Esophagus squamous epithelium (tissue), 5 donors: Measurements from ENCODE around the gene AP1S3. TPM values are rescaled to one million over a fixed set of nuclear protein-coding genes. Genes with fewer than 3 reads are reported as not detected.
"Not testable (repeated sequence)": the region's sequence is repeated elsewhere in the genome, so short reads cannot be mapped to it uniquely, and the experiment has no call there.

ENCODE experiments used
- DNase-seq: peaks from one replicate; lab custom pipeline; 2025; lab: John Stamatoyannopoulos, UW
- H3K27ac ChIP-seq, 4 donors: fragments of 200-600 bp; sonication (generic); one replicate each; pipeline ENCODE4 v1.5.1; 2016 to 2019; ENCODE audit warnings: mild to moderate bottlenecking in 1 of 4
- H3K27me3 ChIP-seq, 4 donors: fragments of 200-600 bp; sonication (generic); 1 replicate in 3 of 4; 2 replicates in 1 of 4; pipeline versions ENCODE4 v1.5.1 to v1.6.0; 2017 to 2021; ENCODE audit warnings: antibody characterized with exemption in 1 of 4
- H3K36me3 ChIP-seq, 3 donors: fragments of 200-600 bp; sonication (generic); one replicate each; pipeline ENCODE4 v1.5.1; 2016 to 2019
- H3K4me1 ChIP-seq, 3 donors: fragments of 200-600 bp; sonication (generic); one replicate each; pipeline ENCODE4 v1.5.1; 2017 to 2019
- H3K4me3 ChIP-seq, 4 donors: fragments of 200-600 bp; sonication (generic); 1 replicate in 3 of 4; 2 replicates in 1 of 4; pipeline ENCODE4 v1.5.1; 2016 to 2019; ENCODE audit warnings: mild to moderate bottlenecking in 2 of 4, moderate library complexity in 1 of 4
- H3K9me3 ChIP-seq, 3 donors: fragments of 200-600 bp; sonication (generic); one replicate each; pipeline ENCODE4 v1.5.1; 2016 to 2019
- POLR2A ChIP-seq, 4 donors: fragments of 450-650 bp; IDR thresholded peaks; one replicate each; pipeline ENCODE4 v1.6.1; 2017; ENCODE audit warnings: antibody characterized with exemption in 4 of 4, mild to moderate bottlenecking in 4 of 4, moderate library complexity in 3 of 4
- WGBS, 2 donors: methylation state at CpG; one replicate each; pipeline ENCODE4 v1.1.5; 2018; 5-methylcytosine and 5-hydroxymethylcytosine counted together
- intact Hi-C: fragments of 100-400 bp; cut with DNase I; formaldehyde crosslinking; loops from one replicate; pipeline ENCODE4 v1.15.0; 2022
- total RNA-seq, 4 donors: library from RNA; depleted of rRNA; stranded (reverse); fragments of >200 nt; gene quantifications; one replicate each; pipeline ENCODE4 v1.1.0, GENCODE V29; 2016
- TF ChIP-seq, protein P1 (sequence below), 6 experiments: fragments of 450-650 bp in 4 of 6; fragments of 200-600 bp in 2 of 6; sonication (generic) in 2 of 6; IDR thresholded peaks; one replicate each; pipeline ENCODE4 v1.5.1; 2016 to 2019; ENCODE audit warnings: antibody characterized with exemption in 6 of 6, mild to moderate bottlenecking in 4 of 6, moderate library complexity in 4 of 6
- donor health status: DM: yes; HTN: yes; CAD: no.

AP1S3 gene
- total RNA-seq, 4 donors from 2014 or later, result 11.3 to 27.4 (median 15.6) TPM

DNA sequence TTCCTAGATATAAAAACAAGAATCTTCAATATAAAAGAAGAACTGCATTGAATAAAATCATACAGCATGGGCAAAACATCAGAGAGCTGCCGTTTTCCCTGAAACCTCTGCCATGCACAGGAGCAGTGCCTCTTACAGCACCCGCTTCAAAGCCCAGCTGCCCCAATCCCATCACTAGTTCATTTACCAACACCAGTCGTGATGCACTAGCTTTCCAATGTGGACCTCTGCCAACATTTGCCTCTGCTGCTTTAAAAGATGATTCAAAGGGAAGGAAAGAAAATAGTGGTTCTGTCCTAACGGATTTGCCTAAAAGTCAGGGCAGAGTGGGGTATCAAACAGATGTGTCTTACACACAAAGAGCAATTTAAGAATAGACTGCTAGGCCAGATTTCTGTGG lies 43.4 kb upstream of the AP1S3 start:
- no peak overlapping the region for H3K4me3 ChIP-seq
- intact Hi-C loops, result no loop called here
- H3K36me3 ChIP-seq, result peaks cover 6 to 100% (median 15%) of the 10 kb centered on the region in 3 donors
- TF ChIP-seq, protein P1, sequence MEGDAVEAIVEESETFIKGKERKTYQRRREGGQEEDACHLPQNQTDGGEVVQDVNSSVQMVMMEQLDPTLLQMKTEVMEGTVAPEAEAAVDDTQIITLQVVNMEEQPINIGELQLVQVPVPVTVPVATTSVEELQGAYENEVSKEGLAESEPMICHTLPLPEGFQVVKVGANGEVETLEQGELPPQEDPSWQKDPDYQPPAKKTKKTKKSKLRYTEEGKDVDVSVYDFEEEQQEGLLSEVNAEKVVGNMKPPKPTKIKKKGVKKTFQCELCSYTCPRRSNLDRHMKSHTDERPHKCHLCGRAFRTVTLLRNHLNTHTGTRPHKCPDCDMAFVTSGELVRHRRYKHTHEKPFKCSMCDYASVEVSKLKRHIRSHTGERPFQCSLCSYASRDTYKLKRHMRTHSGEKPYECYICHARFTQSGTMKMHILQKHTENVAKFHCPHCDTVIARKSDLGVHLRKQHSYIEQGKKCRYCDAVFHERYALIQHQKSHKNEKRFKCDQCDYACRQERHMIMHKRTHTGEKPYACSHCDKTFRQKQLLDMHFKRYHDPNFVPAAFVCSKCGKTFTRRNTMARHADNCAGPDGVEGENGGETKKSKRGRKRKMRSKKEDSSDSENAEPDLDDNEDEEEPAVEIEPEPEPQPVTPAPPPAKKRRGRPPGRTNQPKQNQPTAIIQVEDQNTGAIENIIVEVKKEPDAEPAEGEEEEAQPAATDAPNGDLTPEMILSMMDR (IDR thresholded peaks at IDR 0.05), result no peak
- no peak for TF ChIP-seq POLR2A (IDR thresholded peaks at IDR 0.05)
- no peaks in the 10 kb centered on the region for H3K9me3 ChIP-seq
- H3K27ac ChIP-seq, result no peak overlapping the region
- H3K4me1 ChIP-seq, result no peaks in the 10 kb centered on the region
- WGBS, 2 donors, result 67 to 81% methylated on average over 4 of the region's 4 CpGs
- DNase-seq, result no peak
- H3K27me3 ChIP-seq, result no peaks in the 10 kb centered on the region

DNA sequence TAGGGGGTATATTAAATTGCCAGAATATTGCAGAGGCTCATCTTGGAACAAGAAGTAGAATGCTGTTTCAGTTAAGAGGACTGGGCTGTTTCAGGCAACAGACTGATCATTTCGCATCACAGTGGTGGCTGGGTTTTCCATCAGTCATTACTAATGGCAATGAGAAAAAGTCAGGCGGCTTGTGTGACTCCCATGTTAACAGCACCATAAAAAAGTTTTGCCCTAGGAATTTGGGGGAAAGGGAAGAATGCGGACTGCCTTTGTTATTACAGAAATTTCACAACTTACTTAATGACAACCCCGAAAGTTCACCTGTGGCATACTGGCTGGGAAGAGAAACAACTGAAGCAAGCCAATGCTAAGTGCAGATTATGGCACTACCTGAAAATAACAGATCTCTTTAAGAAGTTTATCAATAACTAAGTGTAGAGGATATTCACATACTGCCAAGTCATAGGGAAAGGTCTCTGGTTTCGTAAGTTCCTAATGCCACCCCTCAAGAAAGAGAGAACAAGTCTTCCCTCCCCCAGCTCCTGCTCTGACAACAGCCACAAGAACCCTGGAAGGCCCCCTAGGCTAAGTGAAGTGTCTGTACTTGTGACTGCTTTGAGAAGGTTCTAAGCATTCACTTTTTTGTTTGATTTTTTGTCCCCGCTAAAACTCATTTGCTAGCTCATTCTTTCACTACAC lies 40.5 kb upstream of the AP1S3 start:
- TF ChIP-seq POLR2A (IDR thresholded peaks at IDR 0.05), result no peak
- TF ChIP-seq, protein P1 (IDR thresholded peaks at IDR 0.05), result no peak
- intact Hi-C loops, result no loop called here
- WGBS, 2 donors, result 71 to 78% methylated on average over 6 of the region's 6 CpGs
- Histone ChIP-seq H3K4me1 (no peaks in the 10 kb centered on the region), H3K27me3 (no peaks in the 10 kb centered on the region), H3K9me3 (no peaks in the 10 kb centered on the region), H3K27ac (no peak overlapping the region), H3K4me3 (no peak overlapping the region), H3K36me3 (peaks cover 6 to 100% (median 15%) of the 10 kb centered on the region in 3 donors)
- DNase-seq, result no peak

DNA sequence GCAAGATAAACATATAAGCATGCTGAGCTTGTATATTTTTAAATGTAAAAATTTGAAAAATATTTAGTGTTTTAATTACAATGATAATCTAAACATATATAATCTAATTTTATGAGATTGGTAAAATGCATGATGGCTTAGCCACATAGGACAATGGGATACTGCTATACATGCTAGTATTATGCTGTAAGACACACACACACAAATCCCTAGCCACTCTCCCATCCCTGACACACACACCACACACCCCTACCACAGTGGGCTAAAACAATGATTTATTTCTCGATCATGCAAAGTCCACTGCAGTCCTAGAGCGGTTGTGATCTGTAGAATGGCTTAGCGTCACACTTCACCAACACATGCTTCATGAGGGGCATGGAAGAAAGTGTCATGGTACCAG lies 36.3 kb upstream of the AP1S3 start:
- intact Hi-C loops, result no loop called here
- Histone ChIP-seq H3K27me3 (no peaks in the 10 kb centered on the region), H3K9me3 (no peaks in the 10 kb centered on the region), H3K4me3 (no peak overlapping the region), H3K4me1 (no peaks in the 10 kb centered on the region), H3K27ac (no peak overlapping the region), H3K36me3 (peaks cover 0 to 80% (median 4%) of the 10 kb centered on the region in 3 donors)
- no peak for TF ChIP-seq POLR2A (IDR thresholded peaks at IDR 0.05)
- TF ChIP-seq, protein P1 (IDR thresholded peaks at IDR 0.05), result no peak
- no peak for DNase-seq
- 90 to 97% methylated on average over 3 of the region's 3 CpGs for WGBS, 2 donors

DNA sequence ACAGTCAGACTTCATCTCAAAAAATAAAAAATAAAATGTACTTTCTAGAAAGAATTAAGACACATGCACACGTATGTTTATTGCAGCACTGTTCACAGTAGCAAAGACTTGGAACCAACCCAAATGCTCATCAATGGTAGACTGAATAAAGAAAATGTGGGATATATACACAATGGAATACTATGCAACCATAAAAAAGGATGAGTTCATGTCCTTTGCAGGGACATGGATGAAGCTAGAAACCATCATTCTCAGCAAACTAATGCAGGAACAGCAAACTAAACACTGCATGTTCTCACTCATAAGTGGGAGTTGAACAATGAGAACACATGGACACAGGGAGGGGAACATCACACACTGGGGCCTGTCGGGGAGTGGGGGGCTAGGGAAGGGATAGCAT lies 35.4 kb upstream of the AP1S3 start:
- WGBS, 2 donors, result 90 to 95% methylated on average over 2 of the region's 2 CpGs
- not testable (repeated sequence) for DNase-seq

DNA sequence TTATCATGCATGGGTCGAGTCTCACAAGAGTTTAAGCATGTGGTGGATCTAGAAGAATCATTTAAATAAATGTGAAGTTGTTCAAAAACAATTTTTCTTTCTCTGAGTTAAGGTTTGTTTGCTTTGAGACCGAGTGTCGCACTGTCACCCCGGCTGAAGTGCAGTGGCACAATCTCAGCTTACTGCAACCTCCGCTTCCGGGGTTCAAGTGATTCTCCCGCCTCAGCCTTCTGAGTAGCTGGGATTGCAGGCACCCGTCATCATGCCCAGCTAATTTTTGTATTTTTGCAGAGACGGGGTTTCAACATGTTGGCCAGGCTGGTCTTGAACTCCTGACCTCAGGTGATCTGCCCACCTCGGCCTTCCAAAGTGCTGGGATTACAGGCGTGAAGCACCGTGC lies 34.3 kb upstream of the AP1S3 start:
- intact Hi-C loops, H3K9me3 ChIP-seq, H3K4me1 ChIP-seq, DNase-seq, H3K4me3 ChIP-seq, H3K27ac ChIP-seq, H3K27me3 ChIP-seq: not testable (repeated sequence)
- H3K36me3 ChIP-seq, result peaks cover 0 to 60% (median 0%) of the 10 kb centered on the region in 3 donors
- 82 to 87% methylated on average over 12 of the region's 12 CpGs for WGBS, 2 donors

More for the DNA sequence above, 35.4 kb upstream of the AP1S3 start:
- peaks cover 0 to 71% (median 0%) of the 10 kb centered on the region in 3 donors for H3K36me3 ChIP-seq
- H3K9me3 ChIP-seq, H3K4me1 ChIP-seq, H3K27ac ChIP-seq, intact Hi-C loops, H3K4me3 ChIP-seq, H3K27me3 ChIP-seq: not testable (repeated sequence)

- no peak for DNase-seq
- TF ChIP-seq, protein P1 (IDR thresholded peaks at IDR 0.05), result no peak
- TF ChIP-seq POLR2A (IDR thresholded peaks at IDR 0.05), result no peak
- WGBS, 2 donors, result 76 to 84% methylated on average over 7 of the region's 7 CpGs
- no peaks in the 10 kb centered on the region for H3K27me3 ChIP-seq
- H3K9me3 ChIP-seq, result no peaks in the 10 kb centered on the region
- H3K4me3 ChIP-seq, result no peak overlapping the region
- H3K36me3 ChIP-seq, result peaks cover 0 to 53% (median 0%) of the 10 kb centered on the region in 3 donors
- no peaks in the 10 kb centered on the region for H3K4me1 ChIP-seq
- H3K27ac ChIP-seq, result no peak overlapping the region
- intact Hi-C loops, result no loop called here
Observed at GRCh38 chr2:223870840-223871611, 33.6 kb upstream of the AP1S3 start.
